Neuronal stem cell (in vitro differentiated cells): ENCODE data around the gene GALM.

Source experiments
- DNase-seq: peaks from one replicate; pipeline ENCODE4 v3.0.0-alpha.2; 2013; ENCODE audit warnings: low spot score
- H2AFZ ChIP-seq: one replicate; pipeline ENCODE4 v1.6.1; 2013; ENCODE audit warnings: mild to moderate bottlenecking, low read length, inconsistent platforms
- H2AK5ac ChIP-seq: 2 replicates; pipeline ENCODE4 v1.6.1; 2013; ENCODE audit warnings: low read depth, mild to moderate bottlenecking, inconsistent platforms, low read length, moderate library complexity, mixed read lengths
- H2BK120ac ChIP-seq: 2 replicates; pipeline ENCODE4 v1.6.1; 2013; ENCODE audit warnings: low read depth, mild to moderate bottlenecking, inconsistent platforms, low read length, moderate library complexity, mixed read lengths
- H2BK12ac ChIP-seq: one replicate; pipeline ENCODE4 v1.6.1; 2013; ENCODE audit warnings: low read length, inconsistent platforms
- H2BK15ac ChIP-seq: 2 replicates; pipeline ENCODE4 v1.6.1; 2013; ENCODE audit warnings: mild to moderate bottlenecking, low read length, inconsistent platforms, mixed read lengths
- H2BK5ac ChIP-seq: one replicate; pipeline ENCODE4 v1.6.1; 2013; ENCODE audit warnings: inconsistent platforms, mild to moderate bottlenecking, low read length, moderate library complexity
- H3K14ac ChIP-seq: one replicate; pipeline ENCODE4 v1.6.1; 2013; ENCODE audit warnings: low read length, inconsistent platforms
- H3K18ac ChIP-seq: 2 replicates; pipeline ENCODE4 v1.6.1; 2013; ENCODE audit warnings: low read length, inconsistent platforms
- H3K23ac ChIP-seq: 2 replicates; pipeline ENCODE4 v1.6.1; 2013; ENCODE audit warnings: low read depth, mild to moderate bottlenecking, mixed read lengths, low read length, inconsistent platforms; ENCODE audit not compliant: poor library complexity
- H3K27ac ChIP-seq: replicated peaks from 3 replicates; pipeline ENCODE4 v1.5.1; 2013; ENCODE audit warnings: low read length, inconsistent platforms
- H3K27me3 ChIP-seq, 3 experiments: 2 replicates each; pipeline ENCODE4 v1.6.1; 2013; ENCODE audit warnings: low read length in 3 of 3, mild to moderate bottlenecking in 2 of 3, inconsistent platforms in 1 of 3, low read depth in 1 of 3, mixed read lengths in 1 of 3, moderate library complexity in 1 of 3; ENCODE audit not compliant: control insufficient read depth in 3 of 3, insufficient read depth in 3 of 3
- H3K36me3 ChIP-seq, 2 donors: replicated peaks in 1 of 2; 2 replicates each; pipeline ENCODE4 v1.6.1; 2013; ENCODE audit warnings: low read length in 2 of 2; ENCODE audit not compliant: control insufficient read depth in 2 of 2, insufficient read depth in 2 of 2
- H3K4ac ChIP-seq: 2 replicates; pipeline ENCODE4 v1.6.1; 2013; ENCODE audit warnings: inconsistent platforms, mild to moderate bottlenecking, low read length, moderate library complexity
- H3K4me1 ChIP-seq, 2 donors: 1 replicate in 1 of 2; 2 replicates in 1 of 2; pipeline ENCODE4 v1.6.1; 2013; ENCODE audit warnings: low read length in 2 of 2, low read depth in 1 of 2; ENCODE audit not compliant: control insufficient read depth in 2 of 2, insufficient read depth in 1 of 2
- H3K4me2 ChIP-seq: one replicate; pipeline ENCODE4 v1.6.1; 2013; ENCODE audit warnings: mild to moderate bottlenecking, low read length, inconsistent platforms; ENCODE audit not compliant: insufficient read depth, poor library complexity, severe bottlenecking
- H3K4me3 ChIP-seq, 2 donors: 2 replicates each; pipeline ENCODE4 v1.5.1; 2013; ENCODE audit warnings: low read length in 2 of 2, mild to moderate bottlenecking in 2 of 2, inconsistent platforms in 1 of 2, moderate library complexity in 1 of 2
- H3K79me1 ChIP-seq: one replicate; pipeline ENCODE4 v1.6.1; 2013; ENCODE audit warnings: low read depth, mild to moderate bottlenecking, inconsistent platforms, low read length, moderate library complexity
- H3K9ac ChIP-seq: one replicate; pipeline ENCODE4 v1.6.1; 2013; ENCODE audit warnings: mild to moderate bottlenecking, low read depth, low read length, inconsistent platforms; ENCODE audit not compliant: poor library complexity
- H3K9me3 ChIP-seq, 2 donors: replicated peaks in 1 of 2; 2 replicates each; pipeline versions ENCODE3 to v1.6.1; 2013; ENCODE audit warnings: low read length in 2 of 2, mild to moderate bottlenecking in 2 of 2, inconsistent platforms in 1 of 2, low read depth in 1 of 2, mixed read lengths in 1 of 2, moderate library complexity in 1 of 2; ENCODE audit not compliant: control insufficient read depth in 2 of 2, insufficient read depth in 1 of 2
- H4K8ac ChIP-seq: one replicate; pipeline ENCODE4 v1.6.1; 2013; ENCODE audit warnings: low read depth, mild to moderate bottlenecking, inconsistent platforms, low read length, moderate library complexity
- H4K91ac ChIP-seq: one replicate; pipeline ENCODE4 v1.6.1; 2013; ENCODE audit warnings: low read length, low read depth, mild to moderate bottlenecking, inconsistent platforms; ENCODE audit not compliant: poor library complexity
- WGBS, 2 donors: extraction: QIAGEN DNeasy Blood & Tissue Kit; methylation state at CpG; one replicate each; pipeline ENCODE4 v1.1.7; 2013; ENCODE audit warnings: missing lambda C conversion rate in 2 of 2, mixed read lengths in 1 of 2; ENCODE audit not compliant: insufficient read length in 2 of 2, insufficient replicate concordance in 1 of 2; ENCODE audit errors: extremely low coverage in 2 of 2; 5-methylcytosine and 5-hydroxymethylcytosine counted together

Gene GALM

GRCh38 chr2:38621018-38621417 is 44.9 kb upstream of the GALM start:
- no peak overlapping the region for H3K4me2 ChIP-seq
- H4K8ac ChIP-seq, result no peak overlapping the region
- H3K36me3 ChIP-seq, result no peaks in the 10 kb centered on the region

GRCh38 chr2:38622210-38622609 is 43.7 kb upstream of the GALM start:
- no peak overlapping the region for H4K8ac ChIP-seq
- H2AFZ ChIP-seq, result peak overlapping the region; percentile 37
- no peak overlapping the region for H2BK12ac ChIP-seq
- no peak overlapping the region for H3K4me3 ChIP-seq
- H3K27me3 ChIP-seq, result peaks cover 0 to 6% (median 0%) of the 10 kb centered on the region in 3 experiments
- H3K14ac ChIP-seq, result no peak overlapping the region
- no peak overlapping the region for H3K27ac ChIP-seq
- WGBS, 2 donors, result no CpG with 5 or more reads among the region's 3 CpGs
- no peak overlapping the region for H2BK15ac ChIP-seq
- H3K9ac ChIP-seq, result no peak overlapping the region
- no peak overlapping the region for H4K91ac ChIP-seq
- H3K18ac ChIP-seq, result no peak overlapping the region
- no peak overlapping the region for H3K23ac ChIP-seq
- H3K36me3 ChIP-seq, result no peaks in the 10 kb centered on the region
- peaks cover 0 to 2% of the 10 kb centered on the region in 2 donors for H3K4me1 ChIP-seq
- no peak overlapping the region for H2AK5ac ChIP-seq
- H2BK5ac ChIP-seq, result no peak overlapping the region
- H3K9me3 ChIP-seq, result no peaks in the 10 kb centered on the region
- no peaks in the 10 kb centered on the region for H3K79me1 ChIP-seq
- DNase-seq, result no peak
- no peak overlapping the region for H3K4me2 ChIP-seq
- H3K4ac ChIP-seq, result no peak overlapping the region
- H2BK120ac ChIP-seq, result no peak overlapping the region

More at GRCh38 chr2:38621018-38621417, 44.9 kb upstream of the GALM start:
- H3K9me3 ChIP-seq, result no peaks in the 10 kb centered on the region
- DNase-seq, result no peak
- peaks cover 0 to 2% of the 10 kb centered on the region in 2 donors for H3K4me1 ChIP-seq
- H3K18ac ChIP-seq, result no peak overlapping the region
- no peak overlapping the region for H3K14ac ChIP-seq
- no peak overlapping the region for H4K91ac ChIP-seq
- no peak overlapping the region for H3K4me3 ChIP-seq
- H3K27ac ChIP-seq, result no peak overlapping the region
- H3K27me3 ChIP-seq, result no peaks in the 10 kb centered on the region
- H2BK15ac ChIP-seq, result no peak overlapping the region
- H2BK5ac ChIP-seq, result no peak overlapping the region
- no peaks in the 10 kb centered on the region for H3K79me1 ChIP-seq
- H2AK5ac ChIP-seq, result no peak overlapping the region
- no peak overlapping the region for H3K23ac ChIP-seq
- no peak overlapping the region for H2BK120ac ChIP-seq
- H3K9ac ChIP-seq, result no peak overlapping the region
- H2AFZ ChIP-seq, result no peak overlapping the region
- no peak overlapping the region for H3K4ac ChIP-seq
- H2BK12ac ChIP-seq, result no peak overlapping the region

- WGBS, 2 donors, result no CpG with 5 or more reads among the region's 7 CpGs
- Histone ChIP-seq H2AFZ (no peak overlapping the region), H3K4me2 (no peak overlapping the region), H3K14ac (no peak overlapping the region), H3K18ac (no peak overlapping the region), H3K36me3 (no peaks in the 10 kb centered on the region), H2BK5ac (no peak overlapping the region), H3K4ac (no peak overlapping the region), H3K9ac (no peak overlapping the region), H3K4me3 (no peak overlapping the region), H4K8ac (no peak overlapping the region), H2BK15ac (no peak overlapping the region), H3K4me1 (no peaks in the 10 kb centered on the region), H2BK120ac (no peak overlapping the region), H3K79me1 (no peaks in the 10 kb centered on the region), H2AK5ac (no peak overlapping the region), H3K9me3 (peaks cover 2 to 4% of the 10 kb centered on the region in 2 donors), H3K23ac (no peak overlapping the region), H3K27me3 (peaks cover 0 to 12% (median 0%) of the 10 kb centered on the region in 3 experiments), H4K91ac (no peak overlapping the region), H2BK12ac (no peak overlapping the region), H3K27ac (no peak overlapping the region)
- DNase-seq, result no peak
Observed at GRCh38 chr2:38626326-38627035, 39.4 kb upstream of the GALM start.

GRCh38 chr2:38627391-38627790 is 38.5 kb upstream of the GALM start:
- Histone ChIP-seq H3K27me3 (peaks cover 0 to 12% (median 0%) of the 10 kb centered on the region in 3 experiments), H2BK15ac (no peak overlapping the region), H3K4ac (no peak overlapping the region), H3K9ac (no peak overlapping the region), H4K91ac (no peak overlapping the region), H3K14ac (no peak overlapping the region), H3K9me3 (peaks cover 2 to 4% of the 10 kb centered on the region in 2 donors), H3K36me3 (no peaks in the 10 kb centered on the region), H3K4me1 (no peaks in the 10 kb centered on the region), H2BK12ac (no peak overlapping the region), H3K4me2 (no peak overlapping the region), H2BK5ac (no peak overlapping the region), H3K4me3 (no peak overlapping the region), H2BK120ac (no peak overlapping the region), H4K8ac (no peak overlapping the region), H3K23ac (no peak overlapping the region), H3K27ac (no peak overlapping the region), H3K18ac (no peak overlapping the region), H2AFZ (no peak overlapping the region), H3K79me1 (no peaks in the 10 kb centered on the region), H2AK5ac (no peak overlapping the region)
- no CpG with 5 or more reads among the region's 4 CpGs for WGBS, 2 donors
- no peak for DNase-seq
